Panc1 (cell line): ENCODE data around the gene RAI1.

ENCODE experiments used
- POLR2AphosphoS5 ChIP-seq: IDR thresholded peaks from 2 replicates; pipeline ENCODE4 v1.6.1; 2012; ENCODE audit warnings: mild to moderate bottlenecking, low read depth, low read length, moderate library complexity
- SIN3A ChIP-seq: IDR thresholded peaks from 2 replicates; pipeline ENCODE4 v1.6.1; 2012; ENCODE audit warnings: low read depth, mild to moderate bottlenecking, low read length, moderate library complexity, borderline replicate concordance; ENCODE audit not compliant: insufficient read depth
- TF ChIP-seq, protein P1 (sequence below), 2 experiments: IDR thresholded peaks; 2 replicates each; pipeline ENCODE4 v1.6.1; 2011 to 2012; ENCODE audit warnings: low read depth in 2 of 2, control low read depth in 1 of 2, low read length in 1 of 2, mild to moderate bottlenecking in 1 of 2, moderate library complexity in 1 of 2; ENCODE audit not compliant: insufficient read depth in 1 of 2
- TF ChIP-seq, protein P2 (sequence below): fragments of 450-650 bp; IDR thresholded peaks from 2 replicates; pipeline ENCODE4 v1.5.1; 2017; ENCODE audit warnings: mild to moderate bottlenecking

DNA sequence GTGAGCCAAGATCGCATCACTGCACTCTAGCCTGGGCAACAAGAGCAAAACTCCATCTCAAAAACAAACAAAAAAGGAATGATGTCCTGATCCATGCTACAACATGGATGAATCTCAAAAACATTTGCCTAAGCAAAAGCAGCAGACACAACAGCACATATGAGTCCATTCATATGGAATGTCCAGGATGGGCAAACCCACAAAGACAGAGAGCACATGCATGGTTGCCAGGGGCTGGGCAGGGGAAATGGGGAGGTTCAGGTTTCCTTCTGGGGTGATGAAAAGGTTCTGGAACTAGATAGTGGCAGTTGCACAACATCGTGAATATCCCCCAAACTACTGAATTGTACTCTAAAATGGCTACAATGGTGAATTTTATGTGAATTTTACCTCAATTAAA lies 35.3 kb upstream of the RAI1 start:
- TF ChIP-seq, protein P1, sequence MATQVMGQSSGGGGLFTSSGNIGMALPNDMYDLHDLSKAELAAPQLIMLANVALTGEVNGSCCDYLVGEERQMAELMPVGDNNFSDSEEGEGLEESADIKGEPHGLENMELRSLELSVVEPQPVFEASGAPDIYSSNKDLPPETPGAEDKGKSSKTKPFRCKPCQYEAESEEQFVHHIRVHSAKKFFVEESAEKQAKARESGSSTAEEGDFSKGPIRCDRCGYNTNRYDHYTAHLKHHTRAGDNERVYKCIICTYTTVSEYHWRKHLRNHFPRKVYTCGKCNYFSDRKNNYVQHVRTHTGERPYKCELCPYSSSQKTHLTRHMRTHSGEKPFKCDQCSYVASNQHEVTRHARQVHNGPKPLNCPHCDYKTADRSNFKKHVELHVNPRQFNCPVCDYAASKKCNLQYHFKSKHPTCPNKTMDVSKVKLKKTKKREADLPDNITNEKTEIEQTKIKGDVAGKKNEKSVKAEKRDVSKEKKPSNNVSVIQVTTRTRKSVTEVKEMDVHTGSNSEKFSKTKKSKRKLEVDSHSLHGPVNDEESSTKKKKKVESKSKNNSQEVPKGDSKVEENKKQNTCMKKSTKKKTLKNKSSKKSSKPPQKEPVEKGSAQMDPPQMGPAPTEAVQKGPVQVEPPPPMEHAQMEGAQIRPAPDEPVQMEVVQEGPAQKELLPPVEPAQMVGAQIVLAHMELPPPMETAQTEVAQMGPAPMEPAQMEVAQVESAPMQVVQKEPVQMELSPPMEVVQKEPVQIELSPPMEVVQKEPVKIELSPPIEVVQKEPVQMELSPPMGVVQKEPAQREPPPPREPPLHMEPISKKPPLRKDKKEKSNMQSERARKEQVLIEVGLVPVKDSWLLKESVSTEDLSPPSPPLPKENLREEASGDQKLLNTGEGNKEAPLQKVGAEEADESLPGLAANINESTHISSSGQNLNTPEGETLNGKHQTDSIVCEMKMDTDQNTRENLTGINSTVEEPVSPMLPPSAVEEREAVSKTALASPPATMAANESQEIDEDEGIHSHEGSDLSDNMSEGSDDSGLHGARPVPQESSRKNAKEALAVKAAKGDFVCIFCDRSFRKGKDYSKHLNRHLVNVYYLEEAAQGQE (IDR thresholded peaks at IDR 0.05; ENCODE audit: insufficient read depth in 1 of 2, low read depth in 2 of 2, low read length in 1 of 2) = no peak
- no peak for TF ChIP-seq POLR2AphosphoS5
- TF ChIP-seq, protein P2, sequence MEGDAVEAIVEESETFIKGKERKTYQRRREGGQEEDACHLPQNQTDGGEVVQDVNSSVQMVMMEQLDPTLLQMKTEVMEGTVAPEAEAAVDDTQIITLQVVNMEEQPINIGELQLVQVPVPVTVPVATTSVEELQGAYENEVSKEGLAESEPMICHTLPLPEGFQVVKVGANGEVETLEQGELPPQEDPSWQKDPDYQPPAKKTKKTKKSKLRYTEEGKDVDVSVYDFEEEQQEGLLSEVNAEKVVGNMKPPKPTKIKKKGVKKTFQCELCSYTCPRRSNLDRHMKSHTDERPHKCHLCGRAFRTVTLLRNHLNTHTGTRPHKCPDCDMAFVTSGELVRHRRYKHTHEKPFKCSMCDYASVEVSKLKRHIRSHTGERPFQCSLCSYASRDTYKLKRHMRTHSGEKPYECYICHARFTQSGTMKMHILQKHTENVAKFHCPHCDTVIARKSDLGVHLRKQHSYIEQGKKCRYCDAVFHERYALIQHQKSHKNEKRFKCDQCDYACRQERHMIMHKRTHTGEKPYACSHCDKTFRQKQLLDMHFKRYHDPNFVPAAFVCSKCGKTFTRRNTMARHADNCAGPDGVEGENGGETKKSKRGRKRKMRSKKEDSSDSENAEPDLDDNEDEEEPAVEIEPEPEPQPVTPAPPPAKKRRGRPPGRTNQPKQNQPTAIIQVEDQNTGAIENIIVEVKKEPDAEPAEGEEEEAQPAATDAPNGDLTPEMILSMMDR = no peak
- no peak for TF ChIP-seq SIN3A
